ENCODE data around the gene PIK3R6. TPM values are rescaled to one million over a fixed set of nuclear protein-coding genes. Genes with fewer than 3 reads are reported as not detected.

The PIK3R6 gene
- polyA plus RNA-seq, 1 donor (not counting 4 experiments of a cell fraction or from before 2014, with no cell fraction given): 0.03 TPM

DNA sequence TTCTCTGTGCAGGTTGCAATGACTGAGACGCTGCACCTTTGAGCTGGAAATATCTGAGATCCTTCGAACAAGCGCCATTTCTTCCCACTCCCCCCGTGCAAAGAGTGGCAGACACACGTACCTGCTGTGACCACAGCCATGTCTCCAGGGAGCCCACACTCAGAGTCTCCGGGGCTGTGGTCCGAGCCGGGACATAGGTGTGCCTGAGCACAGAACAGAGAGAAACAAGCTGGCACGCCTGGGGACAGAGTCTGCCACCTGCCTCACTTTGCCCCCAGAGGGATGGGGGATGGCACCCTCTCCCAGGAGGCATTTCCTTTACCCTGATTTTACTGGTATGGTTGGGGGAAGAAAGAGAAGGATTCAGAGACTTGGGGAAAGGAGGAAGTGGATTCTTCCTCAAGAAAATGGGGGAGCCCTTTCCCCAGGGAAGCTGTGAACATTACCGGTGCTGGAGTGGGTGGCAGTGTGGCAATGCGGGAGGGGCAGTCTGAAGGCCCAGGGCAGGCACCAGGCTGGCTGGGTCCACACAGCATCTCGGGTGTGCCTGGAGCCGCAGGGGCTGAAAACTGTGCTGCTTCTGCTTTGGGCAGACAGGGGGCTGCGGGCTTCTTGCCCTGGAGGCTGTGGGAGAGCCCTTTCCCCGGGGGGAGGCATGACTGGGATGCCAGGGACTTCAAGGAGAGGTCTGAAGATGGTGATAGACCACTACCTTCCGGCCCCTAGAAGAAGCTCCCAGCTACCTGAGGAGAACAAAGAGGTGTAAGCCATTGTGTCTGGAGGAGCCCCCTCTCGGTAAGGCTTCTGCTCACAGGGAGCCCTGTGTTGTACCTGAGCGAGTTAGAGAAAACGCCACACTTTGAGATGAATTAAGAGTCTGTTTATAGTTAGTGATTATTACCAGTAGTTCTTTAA is 6.6 kb upstream of the PIK3R6 start:
- dilution Hi-C loops (cut with MboI; ENCODE audit: extremely low pct_ligation_motif_present, low sequenced_read_pairs): no loop called here
- H2AFZ ChIP-seq (ENCODE audit: control insufficient read depth, low read length): no peak overlapping the region

GRCh38 chr17:8872705-8873435 is 5.4 kb upstream of the PIK3R6 start:
- Histone ChIP-seq H3K79me2 (ENCODE audit: control insufficient read depth, insufficient read depth, low read length) (no peaks in the 10 kb centered on the region), H3K9me1 (ENCODE audit: control insufficient read depth, extremely low read depth, insufficient read depth, low read length) (no peaks in the 10 kb centered on the region), H3K9ac (ENCODE audit: control insufficient read depth, extremely low read depth, insufficient read depth, low read length) (no peak overlapping the region), H3K27ac (ENCODE audit: control insufficient read depth, insufficient read depth, low read length) (no peak overlapping the region), H3K4me1 (ENCODE audit: control insufficient read depth, extremely low read depth, insufficient read depth, low read length) (no peaks in the 10 kb centered on the region), H3K27me3 (ENCODE audit: control insufficient read depth, extremely low read depth, insufficient read depth, low read length) (no peaks in the 10 kb centered on the region), H3K9me3 (ENCODE audit: control insufficient read depth, low read depth, low read length) (no peaks in the 10 kb centered on the region), H3K36me3 (ENCODE audit: control insufficient read depth in 2 of 2, extremely low read depth in 1 of 2, insufficient read depth in 2 of 2, low read length in 2 of 2) (no peaks in the 10 kb centered on the region), H3K4me2 (ENCODE audit: control insufficient read depth, extremely low read depth, insufficient read depth, low read depth, low read length) (no peak overlapping the region), H4K20me1 (ENCODE audit: control insufficient read depth, extremely low read depth, insufficient read depth, low read length) (no peaks in the 10 kb centered on the region), H2AFZ (ENCODE audit: control insufficient read depth, low read length) (no peak overlapping the region), H3K4me3 (ENCODE audit: control insufficient read depth in 2 of 3, extremely low read depth in 1 of 3, insufficient read depth in 2 of 3, low read depth in 1 of 3, low read length in 3 of 3) (no peak overlapping the region)
- FAIRE-seq (no peak), DNase-seq (ENCODE audit: low read depth, low spot score) (no peak)
- TF ChIP-seq, protein P1, sequence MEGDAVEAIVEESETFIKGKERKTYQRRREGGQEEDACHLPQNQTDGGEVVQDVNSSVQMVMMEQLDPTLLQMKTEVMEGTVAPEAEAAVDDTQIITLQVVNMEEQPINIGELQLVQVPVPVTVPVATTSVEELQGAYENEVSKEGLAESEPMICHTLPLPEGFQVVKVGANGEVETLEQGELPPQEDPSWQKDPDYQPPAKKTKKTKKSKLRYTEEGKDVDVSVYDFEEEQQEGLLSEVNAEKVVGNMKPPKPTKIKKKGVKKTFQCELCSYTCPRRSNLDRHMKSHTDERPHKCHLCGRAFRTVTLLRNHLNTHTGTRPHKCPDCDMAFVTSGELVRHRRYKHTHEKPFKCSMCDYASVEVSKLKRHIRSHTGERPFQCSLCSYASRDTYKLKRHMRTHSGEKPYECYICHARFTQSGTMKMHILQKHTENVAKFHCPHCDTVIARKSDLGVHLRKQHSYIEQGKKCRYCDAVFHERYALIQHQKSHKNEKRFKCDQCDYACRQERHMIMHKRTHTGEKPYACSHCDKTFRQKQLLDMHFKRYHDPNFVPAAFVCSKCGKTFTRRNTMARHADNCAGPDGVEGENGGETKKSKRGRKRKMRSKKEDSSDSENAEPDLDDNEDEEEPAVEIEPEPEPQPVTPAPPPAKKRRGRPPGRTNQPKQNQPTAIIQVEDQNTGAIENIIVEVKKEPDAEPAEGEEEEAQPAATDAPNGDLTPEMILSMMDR (optimal IDR thresholded peaks at IDR 0.05 in 1 of 3, IDR thresholded peaks at IDR 0.05 in 1 of 3, conservative IDR thresholded peaks at IDR 0.05 in 1 of 3; ENCODE audit: extremely low read depth in 1 of 3, insufficient read depth in 2 of 3, low read length in 3 of 3): no peak
- TF ChIP-seq EZH2 (IDR thresholded peaks at IDR 0.05; ENCODE audit: low read length): no peak
- dilution Hi-C loops (cut with MboI; ENCODE audit: extremely low pct_ligation_motif_present, low sequenced_read_pairs): no loop called here

More for the DNA sequence above, 6.6 kb upstream of the PIK3R6 start:
- Histone ChIP-seq H3K4me1 (ENCODE audit: control insufficient read depth, extremely low read depth, insufficient read depth, low read length) (no peaks in the 10 kb centered on the region), H3K27me3 (ENCODE audit: control insufficient read depth, extremely low read depth, insufficient read depth, low read length) (no peaks in the 10 kb centered on the region), H3K4me2 (ENCODE audit: control insufficient read depth, extremely low read depth, insufficient read depth, low read depth, low read length) (no peak overlapping the region), H3K27ac (ENCODE audit: control insufficient read depth, insufficient read depth, low read length) (no peak overlapping the region), H3K4me3 (ENCODE audit: control insufficient read depth in 2 of 3, extremely low read depth in 1 of 3, insufficient read depth in 2 of 3, low read depth in 1 of 3, low read length in 3 of 3) (no peak overlapping the region), H3K9me1 (ENCODE audit: control insufficient read depth, extremely low read depth, insufficient read depth, low read length) (no peaks in the 10 kb centered on the region), H3K9ac (ENCODE audit: control insufficient read depth, extremely low read depth, insufficient read depth, low read length) (no peak overlapping the region), H3K79me2 (ENCODE audit: control insufficient read depth, insufficient read depth, low read length) (no peaks in the 10 kb centered on the region), H3K36me3 (ENCODE audit: control insufficient read depth in 2 of 2, extremely low read depth in 1 of 2, insufficient read depth in 2 of 2, low read length in 2 of 2) (no peaks in the 10 kb centered on the region), H4K20me1 (ENCODE audit: control insufficient read depth, extremely low read depth, insufficient read depth, low read length) (no peaks in the 10 kb centered on the region), H3K9me3 (ENCODE audit: control insufficient read depth, low read depth, low read length) (no peaks in the 10 kb centered on the region)
- TF ChIP-seq, protein P1 (optimal IDR thresholded peaks at IDR 0.05 in 1 of 3, IDR thresholded peaks at IDR 0.05 in 1 of 3, conservative IDR thresholded peaks at IDR 0.05 in 1 of 3; ENCODE audit: extremely low read depth in 1 of 3, insufficient read depth in 2 of 3, low read length in 3 of 3): no peak
- TF ChIP-seq EZH2 (IDR thresholded peaks at IDR 0.05; ENCODE audit: low read length): no peak
- DNase-seq (ENCODE audit: low read depth, low spot score) (no peak), FAIRE-seq (no peak)
